NCI-H524 treated with DMSO at 0.1 percent for 48 hours (cell line): ENCODE measurements around the gene ASIC1.
"Not testable (repeated sequence)": the region's sequence is repeated elsewhere in the genome, so short reads cannot be mapped to it uniquely, and the experiment has no call there.

Source experiments
- DNase-seq: peaks from one replicate; lab custom pipeline; 2025; lab: John Stamatoyannopoulos, UW

ASIC1 gene

GRCh38 chr12:50057000-50057841 is at the start of gene ASIC1:
TSS of gene ASIC1 (plus strand) at chr12:50057596. CDS start at chr12:50058767, 1,171 bp downstream.
- peak; percentile 84 for DNase-seq

GRCh38 chr12:50013361-50014147 is 43.8 kb upstream of the ASIC1 start:
- no peak for DNase-seq

- no peak for DNase-seq
Observed at GRCh38 chr12:50014342-50014741, 43.1 kb upstream of the ASIC1 start.

- peak; percentile 11 for DNase-seq
Observed at GRCh38 chr12:50016501-50017475, 40.6 kb upstream of the ASIC1 start.

GRCh38 chr12:50017641-50018040 is 39.8 kb upstream of the ASIC1 start:
- DNase-seq, result no peak

- no peak for DNase-seq
Observed at GRCh38 chr12:50018154-50018553, 39.2 kb upstream of the ASIC1 start.

- no peak for DNase-seq
Observed at GRCh38 chr12:50018968-50019367, 38.4 kb upstream of the ASIC1 start.

GRCh38 chr12:50019524-50019923 is 37.9 kb upstream of the ASIC1 start:
- DNase-seq, result no peak

DNA sequence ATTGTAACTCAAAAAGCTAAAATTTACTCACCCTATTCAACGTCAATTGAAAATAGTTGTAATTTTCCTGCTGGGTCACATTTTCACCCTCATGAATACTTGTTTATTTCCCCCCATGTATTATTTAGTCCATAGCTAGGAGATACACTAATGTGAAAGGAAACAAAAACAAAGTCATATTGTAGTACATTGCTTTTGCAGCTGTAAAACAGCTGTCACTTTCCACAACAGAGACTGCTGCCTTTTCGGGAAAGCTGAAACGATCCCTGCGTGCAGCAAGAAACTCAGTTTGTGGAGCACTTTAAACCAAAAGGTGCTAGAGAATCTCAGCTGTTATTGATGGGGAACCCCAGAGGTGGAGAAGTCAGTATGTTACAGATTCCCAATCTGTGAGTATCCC is 36.4 kb upstream of the ASIC1 start:
- no peak for DNase-seq

DNA sequence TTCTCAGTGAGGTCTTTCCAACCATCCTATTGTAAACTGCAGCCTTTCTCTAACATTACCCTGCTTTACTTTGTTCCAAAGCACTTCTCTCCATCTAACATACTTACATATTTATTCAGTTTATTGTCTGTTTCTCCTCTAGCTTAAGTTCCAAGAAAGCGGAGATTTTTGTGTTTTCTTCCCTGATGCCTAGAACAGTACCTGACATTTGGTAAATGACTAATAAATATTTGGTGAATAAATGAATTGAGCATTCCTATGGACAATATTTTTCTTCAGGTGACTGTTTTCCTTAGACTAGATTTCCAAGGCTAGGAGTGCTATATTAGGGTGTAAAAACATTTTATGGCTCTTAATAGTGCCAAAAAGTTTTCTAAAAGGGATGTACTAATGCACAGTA is 34.5 kb upstream of the ASIC1 start:
- DNase-seq, result no peak

GRCh38 chr12:50024227-50024626 is 33.2 kb upstream of the ASIC1 start:
- DNase-seq, result no peak

DNA sequence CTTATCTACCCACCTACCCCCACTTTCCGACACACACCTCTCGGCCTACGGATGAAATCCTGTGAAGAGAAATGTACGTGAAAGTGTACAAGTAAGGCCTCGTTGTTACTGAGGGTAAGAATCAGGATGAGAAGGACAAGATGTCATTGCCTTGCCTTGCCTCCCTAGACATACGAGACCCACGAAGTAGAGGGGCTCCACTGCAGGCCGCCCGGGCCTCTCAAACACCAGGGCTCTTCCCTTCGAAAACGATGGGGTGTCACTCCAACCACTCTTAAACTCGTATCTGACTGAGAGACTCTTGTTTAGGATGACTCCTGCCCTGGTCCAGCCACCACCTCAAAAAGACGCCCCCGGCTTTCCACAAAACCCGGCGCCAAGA is 32.6 kb upstream of the ASIC1 start:
- DNase-seq, result no peak

DNA sequence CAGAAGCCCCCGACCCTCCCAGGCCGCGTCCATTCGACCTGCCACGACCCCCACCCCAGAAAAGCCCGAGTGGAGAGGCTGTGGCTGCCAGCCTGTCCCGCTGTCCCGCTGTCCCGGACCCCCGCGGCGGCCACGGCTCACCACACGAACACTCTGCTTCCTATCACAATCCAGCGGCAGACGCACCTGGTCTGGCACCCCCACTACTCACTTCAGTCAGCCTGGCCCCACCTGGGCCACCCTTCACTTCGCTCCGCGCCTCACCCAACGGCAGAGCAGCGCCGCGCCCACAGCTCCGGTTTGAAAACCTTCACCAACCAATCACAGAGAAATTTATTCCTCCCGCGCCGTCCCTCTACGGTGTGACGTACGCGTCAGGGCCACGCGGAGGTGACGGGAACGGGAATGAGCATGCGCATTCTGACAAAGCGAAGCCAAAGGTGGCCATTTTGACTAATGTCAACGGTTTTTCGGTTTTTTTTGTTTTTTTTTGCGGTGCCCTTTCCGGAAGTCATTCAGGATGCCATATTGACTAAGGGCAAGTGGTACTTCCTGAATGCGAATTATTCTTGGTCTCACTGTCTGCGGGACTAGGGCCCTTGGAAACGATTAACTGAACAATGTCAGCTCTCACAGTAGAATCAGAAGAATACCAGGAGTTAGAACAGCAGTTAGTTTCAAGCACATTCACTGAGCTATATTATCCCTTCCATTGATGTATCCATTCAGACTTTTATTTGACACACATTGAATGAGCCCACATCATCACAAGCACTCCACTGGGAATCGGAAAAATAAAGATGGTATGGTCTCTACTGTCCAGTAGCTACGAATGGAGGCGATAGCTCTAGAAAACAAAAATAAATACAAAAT is 32.0 kb upstream of the ASIC1 start, which contains the start of gene RACGAP1:
TSS of gene RACGAP1 (minus strand) at position 308 of the 873 bp plus-strand sequence. CDS start 8,779 bp downstream, outside the sequence.
- DNase-seq, result peak; percentile 91

- no peak for DNase-seq
Observed at GRCh38 chr12:50026691-50027090, 30.7 kb upstream of the ASIC1 start.

DNA sequence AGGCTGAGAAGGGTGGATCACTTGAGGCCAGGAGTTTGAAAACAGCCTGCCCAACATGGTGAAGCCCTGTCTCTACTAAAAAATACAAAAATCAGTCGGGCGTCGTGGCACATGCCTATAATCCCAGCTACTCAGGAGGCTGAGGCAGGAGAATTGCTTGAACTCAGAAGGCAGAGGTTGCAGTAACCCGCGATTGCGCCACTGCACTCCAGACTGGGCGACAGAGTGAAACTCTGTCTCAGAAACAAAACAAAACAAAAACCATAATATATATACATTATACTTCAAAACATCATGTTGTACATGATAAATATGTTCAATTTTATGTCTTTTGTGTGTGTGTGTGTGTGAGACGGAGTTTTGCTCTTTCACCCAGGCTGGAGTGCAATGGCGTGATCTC is 26.9 kb upstream of the ASIC1 start:
- DNase-seq, result not testable (repeated sequence)

DNA sequence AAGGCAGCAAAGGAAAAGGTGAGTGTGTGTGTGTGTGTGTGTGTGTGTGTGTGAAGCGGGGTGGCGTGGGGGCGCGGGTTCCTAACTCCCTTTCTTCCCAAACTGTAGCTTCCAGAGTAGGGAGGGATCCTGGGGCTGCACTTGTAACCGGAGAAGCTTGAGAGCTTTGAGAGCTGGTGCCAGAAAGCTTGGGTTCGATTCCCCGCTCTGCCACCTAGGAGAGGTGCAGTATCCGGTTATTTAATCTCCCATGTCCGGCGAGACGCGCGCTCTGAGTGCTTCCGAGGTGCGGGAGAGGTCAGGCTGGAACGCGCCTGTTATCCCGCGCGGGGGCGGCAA is 24.9 kb upstream of the ASIC1 start:
- DNase-seq, result no peak

- DNase-seq, result no peak
Observed at GRCh38 chr12:50032854-50033581, 24.4 kb upstream of the ASIC1 start.

- DNase-seq, result no peak
Observed at GRCh38 chr12:50038336-50038735, 19.1 kb upstream of the ASIC1 start.

GRCh38 chr12:50039151-50039835 is 18.1 kb upstream of the ASIC1 start:
- DNase-seq, result peak; percentile 48

DNA sequence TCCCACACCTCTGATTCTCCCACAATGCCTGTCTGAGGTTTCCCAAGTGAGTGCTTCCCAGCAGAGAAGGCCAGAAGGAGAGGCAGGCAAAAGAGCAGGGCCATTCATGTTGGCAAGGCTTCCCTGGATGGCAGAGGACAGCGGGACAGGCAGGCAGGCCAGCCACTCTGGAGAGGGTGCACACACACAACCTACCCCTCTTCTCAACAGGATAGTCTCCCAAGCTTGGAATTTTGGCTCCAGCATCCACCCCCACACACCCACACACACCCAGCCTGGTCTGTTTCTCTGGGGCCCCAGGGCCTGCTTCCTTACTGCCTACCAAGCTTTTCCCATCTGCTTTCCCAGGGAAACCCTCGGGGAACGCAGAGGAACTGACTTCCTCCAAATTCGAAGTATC is 16.7 kb upstream of the ASIC1 start:
- no peak for DNase-seq
